Measurements from ENCODE around the gene CDC42EP3.

CDC42EP3 gene

DNA sequence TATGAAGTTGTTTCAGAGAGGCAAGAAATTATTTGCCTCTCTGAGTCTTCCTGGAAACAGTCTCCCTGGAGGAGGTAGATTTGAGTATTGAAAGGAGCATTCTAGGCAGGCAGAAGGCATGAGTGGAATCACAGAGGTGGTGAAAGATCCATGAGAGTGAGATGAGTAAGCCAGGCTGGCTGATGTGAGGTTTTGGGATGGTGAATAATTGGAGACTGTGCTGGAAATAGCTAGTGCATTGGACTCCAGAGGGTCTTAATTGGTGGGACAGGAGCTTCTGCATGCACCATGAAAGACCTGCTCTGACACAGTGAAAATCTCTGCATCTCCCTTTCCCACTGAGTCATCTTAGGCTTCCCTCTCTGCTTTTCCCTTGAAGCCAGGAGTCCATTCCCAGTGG is 46.3 kb downstream of the CDC42EP3 start:
- Histone ChIP-seq H3K4me3 (ENCODE audit: low read length) (no peak overlapping the region), H3K4me1 (ENCODE audit: control insufficient read depth, insufficient read depth, low read length) (peaks cover 25% of the 10 kb centered on the region), H3K36me3 (ENCODE audit: control insufficient read depth, insufficient read depth, low read length, severe bottlenecking) (no peaks in the 10 kb centered on the region), H3K27me3 (replicated peaks; ENCODE audit: control insufficient read depth, insufficient read depth, low read length) (no peaks in the 10 kb centered on the region), H3K9me3 (ENCODE audit: control insufficient read depth, low read length) (no peaks in the 10 kb centered on the region), H3K9ac (ENCODE audit: low read length) (peak overlapping the region; percentile 55)
- DNase-seq (ENCODE audit: low read depth) = no peak

- peaks cover 27% of the 10 kb centered on the region for H3K4me1 ChIP-seq (ENCODE audit: control insufficient read depth, insufficient read depth, low read length)
- H3K4me3 ChIP-seq (ENCODE audit: low read length) = no peak overlapping the region
- H3K27me3 ChIP-seq (replicated peaks; ENCODE audit: control insufficient read depth, insufficient read depth, low read length) = no peaks in the 10 kb centered on the region
- no peaks in the 10 kb centered on the region for H3K36me3 ChIP-seq (ENCODE audit: control insufficient read depth, insufficient read depth, low read length, severe bottlenecking)
- no peak for DNase-seq (ENCODE audit: low read depth)
- H3K9ac ChIP-seq (ENCODE audit: low read length) = peak overlapping the region; percentile 55
- no peaks in the 10 kb centered on the region for H3K9me3 ChIP-seq (ENCODE audit: control insufficient read depth, low read length)
These were observed 47.2 kb downstream of the CDC42EP3 start for GRCh38 chr2:37623971-37624900.

DNA sequence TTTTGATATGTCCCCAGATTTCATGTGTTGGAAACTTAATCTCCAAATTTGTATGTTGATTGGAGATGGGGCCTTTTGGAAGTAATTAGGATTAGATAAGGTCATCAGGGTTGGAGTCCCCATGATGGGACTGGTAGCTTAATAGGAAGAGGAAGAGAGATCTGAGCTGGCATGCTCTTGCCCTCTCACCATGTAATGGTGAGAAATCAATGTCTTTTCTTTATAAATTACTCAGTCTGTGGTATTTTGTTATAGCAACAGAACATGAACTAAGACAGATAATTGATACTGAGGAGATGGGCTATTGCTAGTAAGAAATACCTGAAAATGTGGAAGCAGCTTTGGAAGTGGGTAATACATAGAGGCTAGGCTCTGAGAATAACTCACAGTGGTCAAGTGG is 48.0 kb downstream of the CDC42EP3 start:
- no peaks in the 10 kb centered on the region for H3K9me3 ChIP-seq (ENCODE audit: control insufficient read depth, low read length)

DNA sequence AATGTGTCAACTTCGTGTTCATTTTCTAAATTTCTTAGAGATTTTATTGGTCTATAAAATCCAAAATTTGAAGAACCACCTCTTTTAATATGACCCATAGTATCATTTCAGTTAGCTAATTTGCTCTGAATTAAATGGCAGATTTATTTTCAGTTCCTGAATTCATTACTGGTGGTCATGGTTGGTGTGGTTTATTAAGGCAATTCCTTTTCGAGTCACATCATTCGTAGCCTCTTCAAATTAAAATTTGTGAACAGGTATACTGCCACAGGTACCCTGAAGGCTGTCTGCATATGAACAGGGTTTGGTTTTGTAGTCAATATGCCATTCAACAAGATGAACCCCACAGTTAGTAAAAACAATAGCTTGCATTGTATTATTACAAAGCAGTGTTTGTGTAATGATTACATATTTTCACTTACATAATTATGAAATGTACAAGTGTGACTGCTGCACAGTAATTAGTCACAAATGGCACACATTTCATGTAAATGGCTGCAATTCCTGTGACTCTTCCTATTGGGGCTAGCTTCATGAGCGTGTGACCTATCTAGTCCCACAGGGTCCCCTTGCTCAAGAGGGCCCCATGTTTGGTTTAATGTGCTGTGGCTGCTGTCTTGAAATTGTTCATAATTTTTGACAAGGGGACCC is 48.9 kb downstream of the CDC42EP3 start:
- no peaks in the 10 kb centered on the region for H3K9me3 ChIP-seq (ENCODE audit: control insufficient read depth, low read length)
- no peaks in the 10 kb centered on the region for H3K27me3 ChIP-seq (replicated peaks; ENCODE audit: control insufficient read depth, insufficient read depth, low read length)
- H3K4me3 ChIP-seq (ENCODE audit: low read length) = no peak overlapping the region
- H3K4me1 ChIP-seq (ENCODE audit: control insufficient read depth, insufficient read depth, low read length) = peaks cover 31% of the 10 kb centered on the region
- no peaks in the 10 kb centered on the region for H3K36me3 ChIP-seq (ENCODE audit: control insufficient read depth, insufficient read depth, low read length, severe bottlenecking)
- DNase-seq (ENCODE audit: low read depth) = no peak
- no peak overlapping the region for H3K9ac ChIP-seq (ENCODE audit: low read length)

More for the DNA sequence above, 48.0 kb downstream of the CDC42EP3 start:
- H3K27me3 ChIP-seq (replicated peaks; ENCODE audit: control insufficient read depth, insufficient read depth, low read length) = no peaks in the 10 kb centered on the region
- H3K4me1 ChIP-seq (ENCODE audit: control insufficient read depth, insufficient read depth, low read length) = peaks cover 31% of the 10 kb centered on the region
- no peak for DNase-seq (ENCODE audit: low read depth)
- H3K9ac ChIP-seq (ENCODE audit: low read length) = no peak overlapping the region
- no peaks in the 10 kb centered on the region for H3K36me3 ChIP-seq (ENCODE audit: control insufficient read depth, insufficient read depth, low read length, severe bottlenecking)
- H3K4me3 ChIP-seq (ENCODE audit: low read length) = no peak overlapping the region

- Histone ChIP-seq H3K4me3 (ENCODE audit: low read length) (no peak overlapping the region), H3K9me3 (ENCODE audit: control insufficient read depth, low read length) (no peaks in the 10 kb centered on the region), H3K4me1 (ENCODE audit: control insufficient read depth, insufficient read depth, low read length) (peaks cover 41% of the 10 kb centered on the region), H3K27me3 (replicated peaks; ENCODE audit: control insufficient read depth, insufficient read depth, low read length) (no peaks in the 10 kb centered on the region), H3K9ac (ENCODE audit: low read length) (no peak overlapping the region), H3K36me3 (ENCODE audit: control insufficient read depth, insufficient read depth, low read length, severe bottlenecking) (no peaks in the 10 kb centered on the region)
- no peak for DNase-seq (ENCODE audit: low read depth)
These were observed 50.2 kb downstream of the CDC42EP3 start for GRCh38 chr2:37621199-37621598.

DNA sequence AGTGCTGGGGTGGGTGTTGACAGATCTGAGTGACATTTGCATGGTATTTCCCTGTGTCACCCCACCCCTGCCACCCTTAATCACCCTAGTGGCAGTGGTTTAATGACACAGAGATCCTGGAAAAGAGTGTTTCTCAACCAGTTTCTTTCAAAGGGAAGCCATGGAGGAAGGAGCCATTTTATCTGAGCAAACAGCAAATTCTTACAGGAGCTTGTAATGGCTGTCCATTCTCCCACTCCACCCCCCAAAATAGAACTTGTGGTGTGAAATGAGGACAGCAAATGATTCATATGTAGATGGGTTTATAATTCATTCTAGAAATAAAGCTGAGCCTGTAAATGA is 51.5 kb downstream of the CDC42EP3 start:
- H3K36me3 ChIP-seq (ENCODE audit: control insufficient read depth, insufficient read depth, low read length, severe bottlenecking) = no peaks in the 10 kb centered on the region
- H3K4me3 ChIP-seq (ENCODE audit: low read length) = no peak overlapping the region
- DNase-seq (ENCODE audit: low read depth) = no peak
- H3K9ac ChIP-seq (ENCODE audit: low read length) = peak overlapping the region; percentile 30
- no peaks in the 10 kb centered on the region for H3K27me3 ChIP-seq (replicated peaks; ENCODE audit: control insufficient read depth, insufficient read depth, low read length)
- H3K4me1 ChIP-seq (ENCODE audit: control insufficient read depth, insufficient read depth, low read length) = peaks cover 40% of the 10 kb centered on the region
- no peaks in the 10 kb centered on the region for H3K9me3 ChIP-seq (ENCODE audit: control insufficient read depth, low read length)

DNA sequence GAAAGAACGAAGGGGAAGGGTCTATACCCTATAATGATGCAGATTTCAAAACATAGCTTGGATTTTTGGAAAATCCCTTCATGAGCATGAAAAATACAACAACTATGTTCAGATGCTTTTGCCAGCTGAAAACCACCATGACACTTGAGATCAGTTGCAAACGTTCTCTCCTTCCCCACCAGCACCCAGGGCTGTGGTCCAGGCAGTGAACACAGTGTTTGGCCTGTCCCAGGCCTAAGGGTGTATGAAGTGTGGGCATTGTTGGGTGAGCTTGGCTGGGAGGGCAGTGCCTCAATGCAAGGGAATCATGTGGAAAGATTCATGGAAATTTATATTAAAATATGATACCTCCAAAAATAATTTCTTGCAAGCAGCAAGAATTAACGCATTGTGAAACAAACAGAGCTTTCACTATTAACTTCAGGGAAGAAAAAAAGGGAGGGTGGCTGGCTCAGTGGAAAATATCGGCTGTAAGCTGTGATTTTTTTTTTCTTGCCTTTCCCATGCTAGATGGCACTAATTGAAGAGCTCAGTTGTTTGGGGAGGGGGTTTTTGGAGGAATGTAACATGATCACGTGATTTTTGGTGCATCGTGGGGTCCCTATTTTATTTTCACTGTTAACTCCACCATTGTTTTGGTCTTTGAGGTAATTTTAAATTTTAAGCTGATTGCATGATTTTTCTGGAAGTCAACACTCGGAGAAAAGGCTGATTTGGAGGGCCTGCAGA is 52.0 kb downstream of the CDC42EP3 start:
- Histone ChIP-seq H3K4me3 (ENCODE audit: low read length) (no peak overlapping the region), H3K27me3 (replicated peaks; ENCODE audit: control insufficient read depth, insufficient read depth, low read length) (no peaks in the 10 kb centered on the region)

GRCh38 chr2:37618326-37618725 is 53.1 kb downstream of the CDC42EP3 start:
- Histone ChIP-seq H3K4me3 (ENCODE audit: low read length) (no peak overlapping the region), H3K4me1 (ENCODE audit: control insufficient read depth, insufficient read depth, low read length) (peaks cover 28% of the 10 kb centered on the region), H3K36me3 (ENCODE audit: control insufficient read depth, insufficient read depth, low read length, severe bottlenecking) (no peaks in the 10 kb centered on the region), H3K9me3 (ENCODE audit: control insufficient read depth, low read length) (no peaks in the 10 kb centered on the region), H3K27me3 (replicated peaks; ENCODE audit: control insufficient read depth, insufficient read depth, low read length) (no peaks in the 10 kb centered on the region), H3K9ac (ENCODE audit: low read length) (no peak overlapping the region)
- DNase-seq (ENCODE audit: low read depth) = no peak

More for the DNA sequence above, 52.0 kb downstream of the CDC42EP3 start:
- peak overlapping the region; percentile 30 for H3K9ac ChIP-seq (ENCODE audit: low read length)
- no peaks in the 10 kb centered on the region for H3K36me3 ChIP-seq (ENCODE audit: control insufficient read depth, insufficient read depth, low read length, severe bottlenecking)
- peaks cover 35% of the 10 kb centered on the region for H3K4me1 ChIP-seq (ENCODE audit: control insufficient read depth, insufficient read depth, low read length)
- H3K9me3 ChIP-seq (ENCODE audit: control insufficient read depth, low read length) = no peaks in the 10 kb centered on the region
- no peak for DNase-seq (ENCODE audit: low read depth)

DNA sequence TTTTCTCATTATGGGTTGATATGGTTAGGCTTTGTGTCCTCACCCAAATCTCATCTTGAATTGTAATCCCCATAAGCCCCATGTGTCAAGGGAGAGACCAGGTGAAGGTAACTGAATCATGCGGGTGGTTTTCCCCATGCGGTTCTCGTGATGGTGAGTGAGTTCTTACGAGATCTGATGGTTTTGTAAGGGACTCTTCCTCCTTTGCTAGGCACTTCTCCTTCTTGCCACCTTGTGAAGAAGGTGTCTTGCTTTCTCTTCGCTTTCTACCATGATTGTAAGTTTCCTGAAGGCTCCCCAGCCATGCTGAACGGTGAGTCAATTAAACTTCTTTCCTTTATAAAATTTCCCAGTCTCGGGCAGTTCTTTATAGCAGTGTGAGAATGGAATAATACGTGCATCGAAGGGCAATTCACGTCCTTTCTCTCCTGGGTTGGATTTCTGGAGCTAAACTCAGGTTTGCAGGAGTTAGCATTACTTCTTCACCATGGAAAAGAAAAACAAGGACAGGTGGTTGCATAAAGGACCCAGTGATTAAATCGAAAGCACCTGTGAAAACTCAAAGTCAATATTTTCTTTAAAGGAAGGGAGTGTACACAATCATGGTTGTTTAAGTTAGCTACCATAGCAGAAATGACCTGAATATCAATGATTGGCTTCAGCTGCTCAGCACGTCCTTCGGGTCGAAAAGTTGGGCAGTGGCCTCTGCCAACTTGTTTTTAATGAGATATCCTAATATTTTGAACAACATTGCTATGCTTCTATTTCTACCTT is 54.1 kb downstream of the CDC42EP3 start:
- H3K4me1 ChIP-seq (ENCODE audit: control insufficient read depth, insufficient read depth, low read length) = peaks cover 36% of the 10 kb centered on the region
- H3K27me3 ChIP-seq (replicated peaks; ENCODE audit: control insufficient read depth, insufficient read depth, low read length) = no peaks in the 10 kb centered on the region
- no peak overlapping the region for H3K9ac ChIP-seq (ENCODE audit: low read length)
- H3K4me3 ChIP-seq (ENCODE audit: low read length) = no peak overlapping the region
- no peaks in the 10 kb centered on the region for H3K9me3 ChIP-seq (ENCODE audit: control insufficient read depth, low read length)
- no peaks in the 10 kb centered on the region for H3K36me3 ChIP-seq (ENCODE audit: control insufficient read depth, insufficient read depth, low read length, severe bottlenecking)
- no peak for DNase-seq (ENCODE audit: low read depth)

- no peaks in the 10 kb centered on the region for H3K36me3 ChIP-seq (ENCODE audit: control insufficient read depth, insufficient read depth, low read length, severe bottlenecking)
- H3K27me3 ChIP-seq (replicated peaks; ENCODE audit: control insufficient read depth, insufficient read depth, low read length) = no peaks in the 10 kb centered on the region
- H3K4me3 ChIP-seq (ENCODE audit: low read length) = no peak overlapping the region
- no peaks in the 10 kb centered on the region for H3K9me3 ChIP-seq (ENCODE audit: control insufficient read depth, low read length)
- H3K4me1 ChIP-seq (ENCODE audit: control insufficient read depth, insufficient read depth, low read length) = peaks cover 41% of the 10 kb centered on the region
- peak overlapping the region; percentile 69 for H3K9ac ChIP-seq (ENCODE audit: low read length)
- peak; percentile 21 for DNase-seq (ENCODE audit: low read depth)
These were observed 54.8 kb downstream of the CDC42EP3 start for GRCh38 chr2:37616677-37617005.

Data from adipocyte (in vitro differentiated cells).